Natural killer cell (primary cell): Measurements from ENCODE around the gene VPS13D. TPM values are rescaled to one million over a fixed set of nuclear protein-coding genes. Genes with fewer than 3 reads are reported as not detected.

Experiments used
- ATAC-seq, 3 donors: fragments of 150-1000 bp in 2 of 3; fragments of 200-7000 bp in 1 of 3; cut with Tn5 transposase; 1 replicate in 1 of 3; 2 replicates in 2 of 3; pipeline ENCODE4 v1.10.0; 2021; ENCODE audit warnings: mild to moderate bottlenecking in 2 of 3, moderate library complexity in 2 of 3
- DNase-seq, 2 donors: peaks; one replicate each; pipeline versions ENCODE4 v3.0.0 to v3.0.0-alpha.2; 2013 to 2021; ENCODE audit warnings: mixed read lengths in 1 of 2
- H3K27ac ChIP-seq: one replicate; pipeline ENCODE4 v1.5.1; 2013; ENCODE audit warnings: mild to moderate bottlenecking, low read length
- H3K27me3 ChIP-seq: one replicate; pipeline ENCODE4 v1.6.1; 2013; ENCODE audit warnings: low read length; ENCODE audit not compliant: control insufficient read depth, insufficient read depth
- H3K36me3 ChIP-seq: one replicate; pipeline ENCODE4 v1.6.1; 2013; ENCODE audit warnings: low read length; ENCODE audit not compliant: control insufficient read depth, insufficient read depth
- H3K4me1 ChIP-seq: one replicate; pipeline ENCODE4 v1.6.1; 2013; ENCODE audit warnings: low read length; ENCODE audit not compliant: control insufficient read depth, insufficient read depth
- H3K4me3 ChIP-seq: one replicate; pipeline ENCODE4 v1.5.1; 2013; ENCODE audit warnings: low read length
- H3K9me3 ChIP-seq: one replicate; pipeline ENCODE4 v1.6.1; 2013; ENCODE audit warnings: low read length; ENCODE audit not compliant: control insufficient read depth, insufficient read depth
- H3K27ac Mint-ChIP-seq, 2 donors: one replicate each; pipeline ENCODE4 v1.8.0; 2022; ENCODE audit warnings: mild to moderate bottlenecking in 2 of 2, mixed read lengths in 2 of 2, moderate library complexity in 1 of 2
- H3K27me3 Mint-ChIP-seq, 2 donors: one replicate each; pipeline ENCODE4 v1.8.0; 2022; ENCODE audit warnings: low read depth in 2 of 2, mixed read lengths in 2 of 2
- H3K36me3 Mint-ChIP-seq: one replicate; pipeline ENCODE4 v1.8.0; 2022; ENCODE audit warnings: mixed read lengths
- H3K4me1 Mint-ChIP-seq, 2 donors: one replicate each; pipeline ENCODE4 v1.8.0; 2022; ENCODE audit warnings: mixed read lengths in 2 of 2
- H3K4me3 Mint-ChIP-seq: one replicate; pipeline ENCODE4 v1.8.0; 2022; ENCODE audit warnings: mild to moderate bottlenecking, moderate library complexity, mixed read lengths
- H3K9me3 Mint-ChIP-seq, 2 donors: one replicate each; pipeline ENCODE4 v1.8.0; 2022; ENCODE audit warnings: mixed read lengths in 2 of 2
- CTCF ChIP-seq: fragments of 200-600 bp; IDR thresholded peaks from one replicate; pipeline ENCODE4 v1.8.0; 2022; ENCODE audit warnings: antibody characterized with exemption
- WGBS: methylation state at CpG from one replicate; pipeline ENCODE4 v1.1.7; 2013; ENCODE audit warnings: missing lambda C conversion rate; ENCODE audit not compliant: insufficient coverage; 5-methylcytosine and 5-hydroxymethylcytosine counted together
- intact Hi-C: fragments of 100-400 bp; cut with micrococcal nuclease; formaldehyde crosslinking; loops from one replicate; pipeline ENCODE4 v1.14.2; 2022
- total RNA-seq, 4 donors: library from RNA; stranded (reverse); fragments of 120-200 nt in 1 of 4; gene quantifications; one replicate each; pipeline versions ENCODE4 v1.2.3 to v1.2.4, GENCODE V29; 2013 to 2022

The VPS13D gene
- total RNA-seq, 3 donors from 2014 or later (not counting 1 experiment from before 2014, with no cell fraction given) = 66.3 to 94.0 (median 81.7) TPM

DNA sequence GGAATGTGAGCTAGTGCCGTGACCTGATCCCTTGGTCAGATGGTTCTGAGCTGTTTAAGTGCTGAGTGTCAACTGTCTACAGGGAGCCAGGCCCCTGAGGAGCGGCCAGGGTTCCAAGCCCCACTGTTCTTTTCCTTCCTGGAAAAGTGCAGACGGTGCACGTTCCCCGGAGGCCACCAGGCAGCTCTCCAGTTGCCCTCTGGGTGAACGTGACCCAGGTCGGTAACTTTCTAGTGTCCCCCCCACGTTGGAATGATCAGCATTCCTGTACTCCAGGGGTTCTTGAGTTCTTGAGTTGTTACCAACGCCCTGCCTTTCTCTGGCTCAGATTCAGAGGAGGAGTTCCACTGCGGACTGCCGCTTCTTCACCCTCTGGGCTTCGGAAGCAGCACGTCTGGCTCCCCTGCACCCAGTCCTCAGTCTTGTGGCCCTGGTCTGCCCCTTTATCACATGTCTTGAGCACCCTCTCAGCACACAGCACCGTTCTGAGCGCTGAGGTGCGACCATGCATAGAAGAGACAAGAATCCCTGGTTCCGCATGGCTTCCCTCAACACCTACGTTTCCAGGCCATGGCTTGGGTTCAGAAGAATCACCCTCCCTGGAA, 256.7 kb downstream of the VPS13D start:
- Mint-ChIP-seq H3K9me3 (no peaks in the 10 kb centered on the region), H3K4me3 (no peak overlapping the region), H3K4me1 (peaks cover 2 to 8% of the 10 kb centered on the region in 2 donors), H3K36me3 (no peaks in the 10 kb centered on the region), H3K27me3 (no peaks in the 10 kb centered on the region), H3K27ac (no peak overlapping the region)
- no peaks in the 10 kb centered on the region for H3K27me3 ChIP-seq
- no peaks in the 10 kb centered on the region for H3K9me3 ChIP-seq
- no peak overlapping the region for H3K4me3 ChIP-seq
- ATAC-seq (no peak), DNase-seq (no peak)
- H3K4me1 ChIP-seq = peaks cover 5% of the 10 kb centered on the region
- 81% methylated on average over 18 of the region's 18 CpGs for WGBS
- TF ChIP-seq CTCF = no peak
- intact Hi-C loops = no loop called here
- H3K36me3 ChIP-seq = peaks cover 2% of the 10 kb centered on the region
- no peak overlapping the region for H3K27ac ChIP-seq

- peaks cover 0 to 5% of the 10 kb centered on the region in 2 donors for H3K4me1 Mint-ChIP-seq
- no peaks in the 10 kb centered on the region for H3K27me3 ChIP-seq
- ATAC-seq (no peak), DNase-seq (no peak)
- H3K27ac ChIP-seq = no peak overlapping the region
- no peak overlapping the region for H3K4me3 ChIP-seq
- no peaks in the 10 kb centered on the region for H3K36me3 Mint-ChIP-seq
- H3K4me1 ChIP-seq = no peaks in the 10 kb centered on the region
- 92% methylated on average over 4 of the region's 7 CpGs for WGBS
- no peaks in the 10 kb centered on the region for H3K9me3 Mint-ChIP-seq
- H3K36me3 ChIP-seq = peaks cover 2% of the 10 kb centered on the region
- no peaks in the 10 kb centered on the region for H3K27me3 Mint-ChIP-seq
- no peaks in the 10 kb centered on the region for H3K9me3 ChIP-seq
- TF ChIP-seq CTCF = no peak
- intact Hi-C loops = no loop called here
- no peak overlapping the region for H3K4me3 Mint-ChIP-seq
- no peak overlapping the region for H3K27ac Mint-ChIP-seq
Measured at GRCh38 chr1:12487520-12487919, 257.7 kb downstream of the VPS13D start.

DNA sequence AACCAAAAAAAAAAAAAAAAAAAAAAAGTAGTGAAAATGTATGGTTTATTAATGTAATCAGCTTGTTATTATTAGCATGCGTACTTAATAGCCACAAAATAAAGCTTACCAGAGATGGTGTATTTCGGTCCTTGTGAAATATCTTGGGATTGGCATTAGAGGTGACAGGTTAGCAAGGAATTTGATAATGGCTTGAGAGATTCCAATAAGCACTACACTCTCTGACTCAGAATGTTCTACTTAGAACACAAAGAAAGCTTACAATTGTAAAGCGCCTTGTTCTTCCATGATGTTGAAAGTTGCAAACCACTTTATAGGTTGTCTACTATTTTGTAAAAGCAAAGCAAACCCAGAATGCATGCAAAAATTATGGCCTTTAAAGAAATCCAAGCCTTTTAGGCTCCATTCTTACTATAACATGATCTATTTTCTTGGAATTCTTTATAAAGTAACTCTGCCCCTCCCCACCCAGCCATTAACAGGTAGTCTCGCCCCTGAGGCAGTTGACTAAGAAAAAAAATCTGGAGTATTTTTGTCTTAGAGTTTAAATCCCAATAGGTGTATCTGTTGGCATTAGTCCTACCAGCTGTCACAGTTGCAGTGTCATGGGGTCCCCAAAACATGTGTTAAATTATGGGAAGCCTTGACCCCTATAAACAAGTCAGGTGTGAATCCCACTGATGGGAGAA, 259.0 kb downstream of the VPS13D start:
- H3K27me3 Mint-ChIP-seq = no peaks in the 10 kb centered on the region
- no peaks in the 10 kb centered on the region for H3K36me3 Mint-ChIP-seq

More for the DNA sequence above, 259.0 kb downstream of the VPS13D start:
- Mint-ChIP-seq H3K9me3 (no peaks in the 10 kb centered on the region), H3K4me1 (peaks cover 0 to 5% of the 10 kb centered on the region in 2 donors), H3K27ac (no peak overlapping the region), H3K4me3 (no peak overlapping the region)
- H3K27ac ChIP-seq = no peak overlapping the region
- no peaks in the 10 kb centered on the region for H3K27me3 ChIP-seq
- no peak for DNase-seq
- no peak for ATAC-seq
- H3K4me1 ChIP-seq = no peaks in the 10 kb centered on the region
- no peaks in the 10 kb centered on the region for H3K36me3 ChIP-seq
- intact Hi-C loops = no loop called here
- no peak overlapping the region for H3K4me3 ChIP-seq
- WGBS = 82% methylated on average over 2 of the region's 4 CpGs
- no peaks in the 10 kb centered on the region for H3K9me3 ChIP-seq
- no peak for TF ChIP-seq CTCF
